ENCODE data around the gene SLC22A31.

DNA sequence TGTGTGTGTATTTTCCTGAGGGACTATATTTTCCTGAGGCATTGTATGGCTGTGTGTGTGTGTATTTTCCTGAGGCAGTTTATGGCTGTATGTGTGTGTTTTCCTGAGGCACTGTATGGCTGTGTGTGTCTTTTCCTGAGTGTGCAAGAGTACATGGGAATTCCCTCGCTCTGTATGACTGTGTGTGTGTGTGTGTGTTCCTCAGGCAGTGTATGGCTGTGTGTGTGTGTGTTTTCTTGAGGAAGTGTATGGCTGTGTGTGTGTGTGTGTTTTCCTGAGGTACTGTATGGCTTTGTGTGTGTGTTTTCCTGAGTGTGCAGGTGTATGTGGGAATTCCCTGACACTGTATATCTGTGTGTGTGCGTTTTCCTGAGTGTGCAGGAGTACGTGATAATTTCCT lies 21.3 kb upstream of the SLC22A31 start:
- TF ChIP-seq, protein P1, sequence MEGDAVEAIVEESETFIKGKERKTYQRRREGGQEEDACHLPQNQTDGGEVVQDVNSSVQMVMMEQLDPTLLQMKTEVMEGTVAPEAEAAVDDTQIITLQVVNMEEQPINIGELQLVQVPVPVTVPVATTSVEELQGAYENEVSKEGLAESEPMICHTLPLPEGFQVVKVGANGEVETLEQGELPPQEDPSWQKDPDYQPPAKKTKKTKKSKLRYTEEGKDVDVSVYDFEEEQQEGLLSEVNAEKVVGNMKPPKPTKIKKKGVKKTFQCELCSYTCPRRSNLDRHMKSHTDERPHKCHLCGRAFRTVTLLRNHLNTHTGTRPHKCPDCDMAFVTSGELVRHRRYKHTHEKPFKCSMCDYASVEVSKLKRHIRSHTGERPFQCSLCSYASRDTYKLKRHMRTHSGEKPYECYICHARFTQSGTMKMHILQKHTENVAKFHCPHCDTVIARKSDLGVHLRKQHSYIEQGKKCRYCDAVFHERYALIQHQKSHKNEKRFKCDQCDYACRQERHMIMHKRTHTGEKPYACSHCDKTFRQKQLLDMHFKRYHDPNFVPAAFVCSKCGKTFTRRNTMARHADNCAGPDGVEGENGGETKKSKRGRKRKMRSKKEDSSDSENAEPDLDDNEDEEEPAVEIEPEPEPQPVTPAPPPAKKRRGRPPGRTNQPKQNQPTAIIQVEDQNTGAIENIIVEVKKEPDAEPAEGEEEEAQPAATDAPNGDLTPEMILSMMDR (IDR thresholded peaks at IDR 0.05; ENCODE audit: low read length), result no peak
- no peak for TF ChIP-seq EZH2phosphoT487 (IDR thresholded peaks at IDR 0.05; ENCODE audit: low read length)

Measured in MM.1S (cell line).